ENCODE data around the gene NPAS3.

- no peak for TF ChIP-seq CTCF (conservative IDR thresholded peaks at IDR 0.05 in 1 of 2, IDR thresholded peaks at IDR 0.05 in 1 of 2; ENCODE audit: low read depth in 1 of 2, low read length in 2 of 2)
- TF ChIP-seq EZH2 (IDR thresholded peaks at IDR 0.05; ENCODE audit: low read length, missing control alignments) = no peak
These were observed 788.9 kb downstream of the NPAS3 start for GRCh38 chr14:33727606-33728005.
